WTC11 (cell line): ENCODE data around the gene KCNIP4. TPM values are rescaled to one million over a fixed set of nuclear protein-coding genes. Genes with fewer than 3 reads are reported as not detected.

Experiments used
- ATAC-seq: fragments of 200-7000 bp; cut with Tn5 transposase; 2 replicates; pipeline ENCODE4 v1.10.0; 2021; ENCODE audit warnings: mild to moderate bottlenecking, moderate library complexity
- CTCF ChIA-PET: fragments of 300-600 bp; sonication (Branson Sonifier 250); formaldehyde crosslinking; loops from one replicate; lab custom pipeline; 2021; ENCODE audit warnings: antibody characterized with exemption; lab: Charles Lee
- POLR2A ChIA-PET: fragments of 350-600 bp; sonication (Branson Sonifier 250); formaldehyde crosslinking; loops from one replicate; lab custom pipeline; 2021; ENCODE audit warnings: antibody characterized with exemption; lab: Charles Lee
- DNase-seq: peaks from one replicate; pipeline ENCODE4 v3.0.0; 2021; ENCODE audit warnings: low spot score
- H3K27ac Mint-ChIP-seq: 2 replicates; pipeline ENCODE4 v1.8.0; 2021; ENCODE audit warnings: mixed read lengths
- H3K27me3 Mint-ChIP-seq: 2 replicates; pipeline ENCODE4 v1.8.0; 2021; ENCODE audit warnings: low read depth, mild to moderate bottlenecking, moderate library complexity, mixed read lengths
- H3K36me3 Mint-ChIP-seq: 2 replicates; pipeline ENCODE4 v1.8.0; 2021; ENCODE audit warnings: mixed read lengths
- H3K4me1 Mint-ChIP-seq: 2 replicates; pipeline ENCODE4 v1.8.0; 2022; ENCODE audit warnings: mixed read lengths
- H3K4me3 Mint-ChIP-seq: 2 replicates; pipeline ENCODE4 v1.8.0; 2021; ENCODE audit warnings: mild to moderate bottlenecking, moderate library complexity, mixed read lengths
- H3K9me3 Mint-ChIP-seq: 2 replicates; pipeline ENCODE4 v1.8.0; 2021; ENCODE audit warnings: mixed read lengths
- CBFB ChIP-seq: sonication (generic); formaldehyde crosslinking; IDR thresholded peaks from 2 replicates; pipeline ENCODE4 v1.8.1; 2022; ENCODE audit warnings: mild to moderate bottlenecking, low read depth, missing genetic modification reagents
- CREB1 ChIP-seq: sonication (generic); formaldehyde crosslinking; IDR thresholded peaks from 2 replicates; pipeline ENCODE4 v1.8.0; 2023; ENCODE audit warnings: mild to moderate bottlenecking, missing genetic modification reagents
- CREM ChIP-seq: sonication (generic); formaldehyde crosslinking; IDR thresholded peaks from 2 replicates; pipeline ENCODE4 v1.8.1; 2022; ENCODE audit warnings: mild to moderate bottlenecking, missing genetic modification reagents, moderate library complexity
- E2F4 ChIP-seq: sonication (generic); formaldehyde crosslinking; IDR thresholded peaks from 2 replicates; pipeline ENCODE4 v1.8.1; 2022; ENCODE audit warnings: low read depth, mild to moderate bottlenecking, moderate library complexity, missing genetic modification reagents, borderline replicate concordance
- EMX1 ChIP-seq: fragments of 250-450 bp; sonication (Bioruptor Pico); IDR thresholded peaks from 2 replicates; pipeline ENCODE4 v1.8.0; 2021; ENCODE audit warnings: mild to moderate bottlenecking
- FOXP1 ChIP-seq: sonication (generic); formaldehyde crosslinking; IDR thresholded peaks from 2 replicates; pipeline ENCODE4 v1.8.0; 2022; ENCODE audit warnings: missing genetic modification reagents, mild to moderate bottlenecking, moderate library complexity, borderline replicate concordance
- GTF2I ChIP-seq: fragments of 250-450 bp; sonication (Bioruptor Pico); conservative IDR thresholded peaks from 2 replicates; pipeline ENCODE4 v1.4.0; 2021; ENCODE audit warnings: mild to moderate bottlenecking
- HMGA2 ChIP-seq: fragments of 250-450 bp; sonication (Bioruptor Pico); IDR thresholded peaks from 2 replicates; pipeline ENCODE4 v1.4.0; 2021; ENCODE audit warnings: mild to moderate bottlenecking, moderate library complexity
- MAX ChIP-seq: sonication (generic); formaldehyde crosslinking; IDR thresholded peaks from 2 replicates; pipeline ENCODE4 v1.8.0; 2022; ENCODE audit warnings: mild to moderate bottlenecking, missing genetic modification reagents
- NFE2L1 ChIP-seq: sonication (generic); formaldehyde crosslinking; IDR thresholded peaks from 2 replicates; pipeline ENCODE4 v1.8.1; 2023; ENCODE audit warnings: missing genetic modification reagents
- PRDM15 ChIP-seq: sonication (generic); formaldehyde crosslinking; IDR thresholded peaks from 2 replicates; pipeline ENCODE4 v1.8.0; 2022; ENCODE audit warnings: missing genetic modification reagents
- SP1 ChIP-seq: sonication (generic); formaldehyde crosslinking; conservative IDR thresholded peaks from 2 replicates; pipeline ENCODE4 v1.8.1; 2022; ENCODE audit warnings: missing genetic modification reagents
- ZNF281 ChIP-seq: sonication (generic); formaldehyde crosslinking; IDR thresholded peaks from 2 replicates; pipeline ENCODE4 v1.8.0; 2023; ENCODE audit warnings: mild to moderate bottlenecking, missing genetic modification reagents
- ZNF317 ChIP-seq: sonication (generic); formaldehyde crosslinking; IDR thresholded peaks from 2 replicates; pipeline ENCODE4 v1.8.1; 2023; ENCODE audit warnings: low read depth, mild to moderate bottlenecking, moderate library complexity, missing genetic modification reagents, borderline replicate concordance
- ZNF396 ChIP-seq: fragments of 250-450 bp; sonication (Bioruptor Pico); IDR thresholded peaks from 2 replicates; pipeline ENCODE4 v1.8.0; 2021; ENCODE audit warnings: mild to moderate bottlenecking, moderate library complexity, borderline replicate concordance
- ZNF416 ChIP-seq: fragments of 250-450 bp; sonication (Bioruptor Pico); IDR thresholded peaks from 2 replicates; pipeline ENCODE4 v1.9.0; 2021; ENCODE audit warnings: mild to moderate bottlenecking, inconsistent platforms
- ZNF423 ChIP-seq: fragments of 250-450 bp; sonication (Bioruptor Pico); IDR thresholded peaks from 2 replicates; pipeline ENCODE4 v2.1.2; 2022; ENCODE audit warnings: mild to moderate bottlenecking, moderate library complexity
- ZNF671 ChIP-seq: fragments of 250-450 bp; sonication (Bioruptor Pico); IDR thresholded peaks from 2 replicates; pipeline ENCODE4 v1.8.0; 2021; ENCODE audit warnings: mild to moderate bottlenecking
- total RNA-seq: library from RNA; stranded (reverse); gene quantifications from 3 replicates; pipeline ENCODE4 v1.2.3, GENCODE V29; 2021
- TF ChIP-seq, protein P1 (sequence below): sonication (generic); formaldehyde crosslinking; IDR thresholded peaks from 2 replicates; pipeline ENCODE4 v1.8.0; 2022; ENCODE audit warnings: mild to moderate bottlenecking, missing genetic modification reagents
- TF ChIP-seq, protein P2 (sequence below): sonication (generic); formaldehyde crosslinking; IDR thresholded peaks from 2 replicates; pipeline ENCODE4 v1.8.1; 2022; ENCODE audit warnings: low read depth, missing genetic modification reagents, borderline replicate concordance
- TF ChIP-seq, protein P3 (sequence below): fragments of 200-600 bp; IDR thresholded peaks from 2 replicates; pipeline ENCODE4 v1.8.0; 2022; ENCODE audit warnings: antibody characterized with exemption

KCNIP4 gene
- total RNA-seq, 1 experiment from 2014 or later: not detected

DNA sequence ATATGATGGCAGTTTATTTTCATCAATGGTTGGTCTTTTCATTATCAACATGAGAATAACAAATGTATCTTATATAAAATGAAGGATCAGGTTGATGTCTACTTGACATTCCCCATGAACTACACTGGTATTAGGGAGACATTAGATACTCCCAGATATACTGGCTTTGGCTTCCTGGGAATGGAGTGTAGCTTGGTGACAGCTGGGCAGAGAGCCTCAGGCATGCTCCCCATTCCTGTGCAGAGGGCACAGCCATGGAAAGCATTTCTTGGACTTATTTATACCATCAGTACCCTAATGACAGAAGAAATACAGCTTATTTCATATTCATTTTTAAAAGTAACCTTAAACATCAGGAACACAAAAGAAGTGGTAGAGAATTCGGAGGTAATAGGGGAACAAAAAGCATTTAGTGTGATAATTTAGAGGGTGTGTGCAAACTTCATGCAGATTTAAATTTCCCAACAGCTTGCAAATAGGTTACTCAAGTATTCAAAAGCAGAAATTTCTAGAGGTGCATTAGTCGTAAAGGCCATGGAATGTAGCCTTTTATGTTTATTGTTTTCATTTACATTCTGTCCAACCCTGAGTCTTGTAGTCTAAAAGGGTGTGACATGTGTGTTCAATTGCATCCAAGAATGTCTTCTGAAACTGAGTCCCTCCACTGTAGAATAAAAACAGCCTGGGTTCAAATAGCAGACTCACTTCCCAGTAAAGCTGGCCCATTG lies 573.8 kb downstream of the KCNIP4 start (continued):
- TF ChIP-seq PRDM15 (no peak), E2F4 (CRISPR knock-in tag) (no peak), NFE2L1 (CRISPR knock-in tag) (no peak)

GRCh38 chr4:21367567-21367966 lies 581.0 kb downstream of the KCNIP4 start:
- DNase-seq (no peak), ATAC-seq (no peak)
- ChIA-PET CTCF (interaction anchor here (0.5 kb wide), 1 partner anchor 143 kb away, joined by 3 read pairs; no protein-coding TSS in a partner anchor), POLR2A (no interaction called here)
- no peaks in the 10 kb centered on the region for H3K27me3 Mint-ChIP-seq
- H3K27ac Mint-ChIP-seq: no peak overlapping the region
- TF ChIP-seq CREM (CRISPR knock-in tag): no peak
- TF ChIP-seq, protein P1, sequence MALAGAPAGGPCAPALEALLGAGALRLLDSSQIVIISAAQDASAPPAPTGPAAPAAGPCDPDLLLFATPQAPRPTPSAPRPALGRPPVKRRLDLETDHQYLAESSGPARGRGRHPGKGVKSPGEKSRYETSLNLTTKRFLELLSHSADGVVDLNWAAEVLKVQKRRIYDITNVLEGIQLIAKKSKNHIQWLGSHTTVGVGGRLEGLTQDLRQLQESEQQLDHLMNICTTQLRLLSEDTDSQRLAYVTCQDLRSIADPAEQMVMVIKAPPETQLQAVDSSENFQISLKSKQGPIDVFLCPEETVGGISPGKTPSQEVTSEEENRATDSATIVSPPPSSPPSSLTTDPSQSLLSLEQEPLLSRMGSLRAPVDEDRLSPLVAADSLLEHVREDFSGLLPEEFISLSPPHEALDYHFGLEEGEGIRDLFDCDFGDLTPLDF: no peak
- TF ChIP-seq MAX (CRISPR knock-in tag): no peak
- TF ChIP-seq ZNF423 (CRISPR knock-in tag): no peak
- TF ChIP-seq, protein P2, sequence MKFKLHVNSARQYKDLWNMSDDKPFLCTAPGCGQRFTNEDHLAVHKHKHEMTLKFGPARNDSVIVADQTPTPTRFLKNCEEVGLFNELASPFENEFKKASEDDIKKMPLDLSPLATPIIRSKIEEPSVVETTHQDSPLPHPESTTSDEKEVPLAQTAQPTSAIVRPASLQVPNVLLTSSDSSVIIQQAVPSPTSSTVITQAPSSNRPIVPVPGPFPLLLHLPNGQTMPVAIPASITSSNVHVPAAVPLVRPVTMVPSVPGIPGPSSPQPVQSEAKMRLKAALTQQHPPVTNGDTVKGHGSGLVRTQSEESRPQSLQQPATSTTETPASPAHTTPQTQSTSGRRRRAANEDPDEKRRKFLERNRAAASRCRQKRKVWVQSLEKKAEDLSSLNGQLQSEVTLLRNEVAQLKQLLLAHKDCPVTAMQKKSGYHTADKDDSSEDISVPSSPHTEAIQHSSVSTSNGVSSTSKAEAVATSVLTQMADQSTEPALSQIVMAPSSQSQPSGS (CRISPR knock-in tag): no peak
- no peak for TF ChIP-seq SP1 (CRISPR knock-in tag)
- TF ChIP-seq EMX1: no peak
- TF ChIP-seq ZNF317 (CRISPR knock-in tag): no peak
- TF ChIP-seq ZNF416 (CRISPR knock-in tag): no peak
- no peak for TF ChIP-seq ZNF671
- no peak for TF ChIP-seq ZNF396
- no peak for TF ChIP-seq CREB1 (CRISPR knock-in tag)
- TF ChIP-seq HMGA2: no peak
- no peak for TF ChIP-seq GTF2I (CRISPR knock-in tag)
- TF ChIP-seq NFE2L1 (CRISPR knock-in tag): no peak
- TF ChIP-seq, protein P3, sequence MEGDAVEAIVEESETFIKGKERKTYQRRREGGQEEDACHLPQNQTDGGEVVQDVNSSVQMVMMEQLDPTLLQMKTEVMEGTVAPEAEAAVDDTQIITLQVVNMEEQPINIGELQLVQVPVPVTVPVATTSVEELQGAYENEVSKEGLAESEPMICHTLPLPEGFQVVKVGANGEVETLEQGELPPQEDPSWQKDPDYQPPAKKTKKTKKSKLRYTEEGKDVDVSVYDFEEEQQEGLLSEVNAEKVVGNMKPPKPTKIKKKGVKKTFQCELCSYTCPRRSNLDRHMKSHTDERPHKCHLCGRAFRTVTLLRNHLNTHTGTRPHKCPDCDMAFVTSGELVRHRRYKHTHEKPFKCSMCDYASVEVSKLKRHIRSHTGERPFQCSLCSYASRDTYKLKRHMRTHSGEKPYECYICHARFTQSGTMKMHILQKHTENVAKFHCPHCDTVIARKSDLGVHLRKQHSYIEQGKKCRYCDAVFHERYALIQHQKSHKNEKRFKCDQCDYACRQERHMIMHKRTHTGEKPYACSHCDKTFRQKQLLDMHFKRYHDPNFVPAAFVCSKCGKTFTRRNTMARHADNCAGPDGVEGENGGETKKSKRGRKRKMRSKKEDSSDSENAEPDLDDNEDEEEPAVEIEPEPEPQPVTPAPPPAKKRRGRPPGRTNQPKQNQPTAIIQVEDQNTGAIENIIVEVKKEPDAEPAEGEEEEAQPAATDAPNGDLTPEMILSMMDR: no peak
- no peak for TF ChIP-seq ZNF281 (CRISPR knock-in tag)
- TF ChIP-seq FOXP1 (CRISPR knock-in tag): no peak
- no peak for TF ChIP-seq CBFB (CRISPR knock-in tag)
- peaks cover 15% of the 10 kb centered on the region for H3K4me1 Mint-ChIP-seq
- H3K9me3 Mint-ChIP-seq: no peaks in the 10 kb centered on the region
- H3K4me3 Mint-ChIP-seq: no peak overlapping the region
- H3K36me3 Mint-ChIP-seq: no peaks in the 10 kb centered on the region
